ENCODE measurements around the gene TP63. TPM values are rescaled to one million over a fixed set of nuclear protein-coding genes. Genes with fewer than 3 reads are reported as not detected.
"Not testable (repeated sequence)": the region's sequence is repeated elsewhere in the genome, so short reads cannot be mapped to it uniquely, and the experiment has no call there.

The TP63 gene
- total and polyA plus RNA-seq, 7 experiments from 2014 or later, result 0.11 to 0.97 (median 0.20) TPM; not detected in 4

- Histone ChIP-seq H3K4me1 (ENCODE audit: control insufficient read depth in 2 of 2, insufficient read depth in 2 of 2, low read length in 2 of 2) (no peaks in the 10 kb centered on the region), H3K27me3 (ENCODE audit: control insufficient read depth in 2 of 2, insufficient read depth in 2 of 2, low read length in 2 of 2) (no peaks in the 10 kb centered on the region), H3K9me3 (ENCODE audit: control insufficient read depth in 2 of 3, low read length in 3 of 3) (no peaks in the 10 kb centered on the region), H3K27ac (ENCODE audit: low read depth, low read length) (no peak overlapping the region), H3K4me3 (ENCODE audit: low read length) (no peak overlapping the region), H3K36me3 (ENCODE audit: control insufficient read depth in 2 of 3, insufficient read depth in 3 of 3, low read length in 3 of 3) (no peaks in the 10 kb centered on the region)
- ChIA-PET CTCF (interaction anchor here (1.1 kb wide), 1 partner anchor 392 kb away, joined by 3 read pairs; no protein-coding TSS in a partner anchor), POLR2A (no interaction called here)
- H3K27me3 Mint-ChIP-seq, result peaks cover 0 to 10% (median 6%) of the 10 kb centered on the region in 5 donors
- H3K36me3 Mint-ChIP-seq, result peaks cover 0 to 2% (median 0%) of the 10 kb centered on the region in 5 donors
- peaks cover 0 to 2% (median 0%) of the 10 kb centered on the region in 7 donors for H3K4me1 Mint-ChIP-seq
- no peak overlapping the region for H3K4me3 Mint-ChIP-seq
- intact Hi-C loops (cut with micrococcal nuclease), result no loop called here
- DNase-seq (no peak), ATAC-seq (no peak)
- H3K27ac Mint-ChIP-seq, result no peak overlapping the region
- peaks cover 0 to 3% (median 0%) of the 10 kb centered on the region in 11 donors for H3K9me3 Mint-ChIP-seq
These were observed 33.1 kb downstream of the TP63 start for GRCh38 chr3:189664311-189664710.

GRCh38 chr3:189672346-189672745 is 41.2 kb downstream of the TP63 start:
- POLR2A ChIA-PET; H3K27ac Mint-ChIP-seq; H3K4me3 ChIP-seq (ENCODE audit: low read length); DNase-seq; H3K27ac ChIP-seq (ENCODE audit: low read depth, low read length); H3K4me3 Mint-ChIP-seq; ATAC-seq; H3K27me3 ChIP-seq (ENCODE audit: control insufficient read depth in 2 of 2, insufficient read depth in 2 of 2, low read length in 2 of 2); H3K36me3 ChIP-seq (ENCODE audit: control insufficient read depth in 2 of 3, insufficient read depth in 3 of 3, low read length in 3 of 3); H3K4me1 ChIP-seq (ENCODE audit: control insufficient read depth in 2 of 2, insufficient read depth in 2 of 2, low read length in 2 of 2); H3K36me3 Mint-ChIP-seq; intact Hi-C loops (cut with micrococcal nuclease); H3K27me3 Mint-ChIP-seq; CTCF ChIA-PET; H3K9me3 ChIP-seq (ENCODE audit: control insufficient read depth in 2 of 3, low read length in 3 of 3): not testable (repeated sequence)
- Mint-ChIP-seq H3K9me3 (peaks cover 0 to 11% (median under 1%) of the 10 kb centered on the region in 11 donors), H3K4me1 (peaks cover 0 to 13% (median 3%) of the 10 kb centered on the region in 7 donors)

GRCh38 chr3:189673535-189673934 is 42.3 kb downstream of the TP63 start:
- ChIA-PET CTCF (no interaction called here), POLR2A (no interaction called here)
- no peak for DNase-seq
- Histone ChIP-seq H3K36me3 (ENCODE audit: control insufficient read depth in 2 of 3, insufficient read depth in 3 of 3, low read length in 3 of 3) (no peaks in the 10 kb centered on the region), H3K9me3 (ENCODE audit: control insufficient read depth in 2 of 3, low read length in 3 of 3) (no peaks in the 10 kb centered on the region), H3K27me3 (ENCODE audit: control insufficient read depth in 2 of 2, insufficient read depth in 2 of 2, low read length in 2 of 2) (no peaks in the 10 kb centered on the region), H3K4me1 (ENCODE audit: control insufficient read depth in 2 of 2, insufficient read depth in 2 of 2, low read length in 2 of 2) (no peaks in the 10 kb centered on the region), H3K27ac (ENCODE audit: low read depth, low read length) (no peak overlapping the region), H3K4me3 (ENCODE audit: low read length) (no peak overlapping the region)
- Mint-ChIP-seq H3K4me1 (peaks cover 0 to 13% (median 2%) of the 10 kb centered on the region in 7 donors), H3K4me3 (no peak overlapping the region), H3K36me3 (peaks cover 0 to 3% (median 0%) of the 10 kb centered on the region in 5 donors), H3K9me3 (peaks cover 0 to 13% (median 7%) of the 10 kb centered on the region in 11 donors), H3K27me3 (peaks cover 0 to 5% (median 0%) of the 10 kb centered on the region in 5 donors), H3K27ac (no peak overlapping the region)
- no peak for ATAC-seq
- intact Hi-C loops (cut with micrococcal nuclease), result no loop called here

DNA sequence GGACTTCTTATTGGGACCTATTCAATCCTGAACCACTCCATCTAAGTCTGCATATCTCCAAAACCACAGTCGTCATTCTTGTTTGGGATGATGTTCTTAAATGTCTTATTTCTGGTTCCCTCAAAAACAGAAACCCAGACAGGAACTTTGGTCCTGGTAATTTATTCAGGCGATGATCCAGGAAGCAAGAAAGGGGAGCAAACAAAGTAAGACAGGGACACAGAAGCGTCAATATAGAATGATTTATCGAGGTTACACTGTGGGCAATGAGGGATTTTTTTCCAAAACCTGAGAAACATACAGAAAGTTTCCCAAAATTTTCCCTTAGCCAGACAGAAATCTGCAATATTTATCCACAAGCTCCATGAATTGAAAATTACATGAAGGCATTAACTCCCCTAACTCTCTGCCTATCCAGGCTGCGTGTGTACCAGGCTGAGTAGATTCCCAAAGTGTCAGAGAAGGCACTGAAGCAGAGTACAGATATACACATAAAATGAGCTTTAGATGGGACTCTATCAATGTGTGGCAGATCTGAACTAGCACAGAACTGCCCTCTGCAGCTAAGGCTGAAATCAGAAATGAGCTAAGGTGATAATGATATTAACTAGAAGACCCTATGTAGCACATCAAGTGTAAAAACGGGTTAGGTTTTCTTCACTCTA is 43.2 kb downstream of the TP63 start:
- H3K27ac Mint-ChIP-seq, result no peak overlapping the region
- DNase-seq, result no peak

DNA sequence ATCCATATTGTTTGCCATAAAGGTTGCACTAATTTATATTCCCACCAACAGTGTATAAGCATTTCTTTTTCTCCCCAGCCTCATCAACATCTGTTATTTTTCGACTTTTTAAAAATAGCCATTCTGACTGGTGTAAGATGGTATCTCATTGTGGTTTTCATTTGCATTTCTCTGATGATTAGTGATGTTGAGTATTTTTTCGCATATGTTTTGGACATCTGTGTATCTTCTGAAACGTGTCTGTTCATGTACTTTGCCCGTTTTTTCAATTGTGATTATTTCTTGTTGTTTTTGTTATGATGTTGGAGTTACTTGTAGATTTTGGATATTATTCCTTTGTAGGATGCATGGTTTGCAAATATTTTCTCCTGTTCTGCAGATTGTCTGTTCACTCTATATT is 46.5 kb downstream of the TP63 start:
- Mint-ChIP-seq H3K9me3 (peaks cover 0 to 22% (median 7%) of the 10 kb centered on the region in 11 donors), H3K27ac (no peak overlapping the region), H3K4me3 (no peak overlapping the region), H3K27me3 (peaks cover 0 to 6% (median 4%) of the 10 kb centered on the region in 5 donors), H3K36me3 (peaks cover 0 to 4% (median 0%) of the 10 kb centered on the region in 5 donors), H3K4me1 (no peaks in the 10 kb centered on the region)
- H3K9me3 ChIP-seq (ENCODE audit: control insufficient read depth in 2 of 3, low read length in 3 of 3), result no peaks in the 10 kb centered on the region
- ATAC-seq (no peak), DNase-seq (no peak)
- ChIA-PET POLR2A (no interaction called here), CTCF (no interaction called here)
- H3K4me1 ChIP-seq (ENCODE audit: control insufficient read depth in 2 of 2, insufficient read depth in 2 of 2, low read length in 2 of 2), result no peaks in the 10 kb centered on the region
- no peak overlapping the region for H3K4me3 ChIP-seq (ENCODE audit: low read length)
- intact Hi-C loops (cut with micrococcal nuclease), result no loop called here
- no peaks in the 10 kb centered on the region for H3K27me3 ChIP-seq (ENCODE audit: control insufficient read depth in 2 of 2, insufficient read depth in 2 of 2, low read length in 2 of 2)
- H3K36me3 ChIP-seq (ENCODE audit: control insufficient read depth in 2 of 3, insufficient read depth in 3 of 3, low read length in 3 of 3), result no peaks in the 10 kb centered on the region
- no peak overlapping the region for H3K27ac ChIP-seq (ENCODE audit: low read depth, low read length)

More for the DNA sequence above, 43.2 kb downstream of the TP63 start:
- H3K9me3 ChIP-seq (ENCODE audit: control insufficient read depth in 2 of 3, low read length in 3 of 3), result no peaks in the 10 kb centered on the region
- H3K27ac ChIP-seq (ENCODE audit: low read depth, low read length), result no peak overlapping the region
- H3K4me1 ChIP-seq (ENCODE audit: control insufficient read depth in 2 of 2, insufficient read depth in 2 of 2, low read length in 2 of 2), result no peaks in the 10 kb centered on the region
- Mint-ChIP-seq H3K27me3 (peaks cover 0 to 5% (median 0%) of the 10 kb centered on the region in 5 donors), H3K4me1 (peaks cover 0 to 13% (median 2%) of the 10 kb centered on the region in 7 donors), H3K4me3 (no peak overlapping the region), H3K9me3 (peaks cover 0 to 19% (median 8%) of the 10 kb centered on the region in 11 donors), H3K36me3 (peaks cover 0 to 3% (median 0%) of the 10 kb centered on the region in 5 donors)
- H3K4me3 ChIP-seq (ENCODE audit: low read length), result no peak overlapping the region
- POLR2A ChIA-PET, result no interaction called here
- ATAC-seq, result no peak
- CTCF ChIA-PET, result no interaction called here
- H3K27me3 ChIP-seq (ENCODE audit: control insufficient read depth in 2 of 2, insufficient read depth in 2 of 2, low read length in 2 of 2), result no peaks in the 10 kb centered on the region
- intact Hi-C loops (cut with micrococcal nuclease), result no loop called here
- no peaks in the 10 kb centered on the region for H3K36me3 ChIP-seq (ENCODE audit: control insufficient read depth in 2 of 3, insufficient read depth in 3 of 3, low read length in 3 of 3)

DNA sequence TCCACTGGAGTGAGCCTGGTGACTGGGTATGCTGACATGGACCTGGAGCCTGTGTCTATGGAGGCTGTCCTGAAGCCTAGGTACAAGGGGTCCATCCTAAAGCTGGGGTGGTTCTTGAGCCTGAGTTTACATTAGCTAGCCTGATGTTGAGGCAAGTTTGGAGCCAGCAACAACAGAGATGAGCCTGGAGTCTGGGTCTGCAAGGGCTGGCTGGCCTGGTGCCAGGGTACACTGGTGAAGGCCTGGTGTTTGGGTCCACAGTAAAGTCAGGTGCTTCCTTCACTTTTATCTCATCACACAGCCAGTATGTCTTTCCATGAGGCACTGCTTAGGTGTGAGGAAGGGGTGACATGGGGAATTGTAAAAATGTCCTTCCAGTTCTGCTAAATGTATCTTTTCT is 49.5 kb downstream of the TP63 start:
- Histone ChIP-seq H3K27me3 (ENCODE audit: control insufficient read depth in 2 of 2, insufficient read depth in 2 of 2, low read length in 2 of 2) (no peaks in the 10 kb centered on the region), H3K4me1 (ENCODE audit: control insufficient read depth in 2 of 2, insufficient read depth in 2 of 2, low read length in 2 of 2) (no peaks in the 10 kb centered on the region), H3K36me3 (ENCODE audit: control insufficient read depth in 2 of 3, insufficient read depth in 3 of 3, low read length in 3 of 3) (no peaks in the 10 kb centered on the region), H3K9me3 (ENCODE audit: control insufficient read depth in 2 of 3, low read length in 3 of 3) (no peaks in the 10 kb centered on the region), H3K27ac (ENCODE audit: low read depth, low read length) (no peak overlapping the region), H3K4me3 (ENCODE audit: low read length) (no peak overlapping the region)
- peaks cover 0 to 6% (median 4%) of the 10 kb centered on the region in 5 donors for H3K27me3 Mint-ChIP-seq
- H3K4me1 Mint-ChIP-seq, result peaks cover 0 to 15% (median 12%) of the 10 kb centered on the region in 7 donors
- ChIA-PET CTCF (no interaction called here), POLR2A (no interaction called here)
- H3K9me3 Mint-ChIP-seq, result peaks cover 0 to 22% (median 7%) of the 10 kb centered on the region in 11 donors
- H3K4me3 Mint-ChIP-seq, result no peak overlapping the region
- peaks cover 0 to 4% (median 0%) of the 10 kb centered on the region in 5 donors for H3K36me3 Mint-ChIP-seq
- intact Hi-C loops (cut with micrococcal nuclease), result no loop called here
- no peak for ATAC-seq
- no peak for DNase-seq
- no peak overlapping the region for H3K27ac Mint-ChIP-seq
